BLaER1 (cell line): ENCODE data around the gene EIF4A2.
"Not testable (repeated sequence)": the region's sequence is repeated elsewhere in the genome, so short reads cannot be mapped to it uniquely, and the experiment has no call there.

Experiments
- H3K27ac ChIP-seq: shearing (Covaris generic); formaldehyde crosslinking; 2 replicates; pipeline ENCODE4 v1.8.1; 2022
- H3K27me3 ChIP-seq: shearing (Covaris generic); formaldehyde crosslinking; 2 replicates; pipeline ENCODE4 v1.8.1; 2022
- H3K36me3 ChIP-seq: shearing (Covaris generic); formaldehyde crosslinking; 2 replicates; pipeline ENCODE4 v1.8.1; 2022
- H3K4me1 ChIP-seq: shearing (Covaris generic); formaldehyde crosslinking; 2 replicates; pipeline ENCODE4 v1.8.1; 2022
- H3K4me2 ChIP-seq: shearing (Covaris generic); formaldehyde crosslinking; 2 replicates; pipeline ENCODE4 v1.8.1; 2022
- H3K4me3 ChIP-seq: shearing (Covaris generic); formaldehyde crosslinking; 2 replicates; pipeline ENCODE4 v1.8.1; 2022
- H3K9ac ChIP-seq: shearing (Covaris generic); formaldehyde crosslinking; 2 replicates; pipeline ENCODE4 v1.8.1; 2022
- H3K9me3 ChIP-seq: shearing (Covaris generic); formaldehyde crosslinking; 2 replicates; pipeline ENCODE4 v1.8.1; 2022
- H4K20me1 ChIP-seq: shearing (Covaris generic); formaldehyde crosslinking; 2 replicates; pipeline ENCODE4 v1.8.1; 2022
- Cebpa-rat ChIP-seq: shearing (Covaris generic); IDR thresholded peaks from 2 replicates; pipeline ENCODE4 v1.8.1; 2022

Gene EIF4A2

GRCh38 chr3:186818956-186819355 is 35.6 kb downstream of the EIF4A2 start:
- no peak overlapping the region for H3K4me3 ChIP-seq
- no peaks in the 10 kb centered on the region; the same call in 1 of the 2 replicates for H3K4me1 ChIP-seq
- peaks cover 1% of the 10 kb centered on the region for H3K27me3 ChIP-seq
- no peaks in the 10 kb centered on the region for H4K20me1 ChIP-seq
- no peak for TF ChIP-seq Cebpa-rat
- H3K9me3 ChIP-seq = no peaks in the 10 kb centered on the region
- no peak overlapping the region for H3K9ac ChIP-seq
- H3K36me3 ChIP-seq = no peaks in the 10 kb centered on the region
- H3K4me2 ChIP-seq = no peak overlapping the region
- no peak overlapping the region for H3K27ac ChIP-seq

- peaks cover 29% of the 10 kb centered on the region for H3K27me3 ChIP-seq
- H3K4me2 ChIP-seq = no peak overlapping the region
- peaks cover 15% of the 10 kb centered on the region for H4K20me1 ChIP-seq
- no peak overlapping the region for H3K4me3 ChIP-seq
- no peak for TF ChIP-seq Cebpa-rat
- H3K9ac ChIP-seq = no peak overlapping the region
- H3K36me3 ChIP-seq = no peaks in the 10 kb centered on the region
- peaks cover 26% of the 10 kb centered on the region for H3K4me1 ChIP-seq
- no peak overlapping the region for H3K27ac ChIP-seq
- H3K9me3 ChIP-seq = no peaks in the 10 kb centered on the region
Measured at GRCh38 chr3:186821429-186822387, 38.3 kb downstream of the EIF4A2 start.

GRCh38 chr3:186822388-186822759 is 39.0 kb downstream of the EIF4A2 start:
- not testable (repeated sequence) for H3K9ac ChIP-seq
- peaks cover 33% of the 10 kb centered on the region for H3K27me3 ChIP-seq

GRCh38 chr3:186823386-186823785 is 40.0 kb downstream of the EIF4A2 start:
- H3K4me3 ChIP-seq = no peak overlapping the region
- no peak overlapping the region for H3K4me2 ChIP-seq
- TF ChIP-seq Cebpa-rat = no peak

More at GRCh38 chr3:186822388-186822759, 39.0 kb downstream of the EIF4A2 start:
- H3K4me3 ChIP-seq, H3K9me3 ChIP-seq, H3K27ac ChIP-seq, H3K4me2 ChIP-seq, H3K36me3 ChIP-seq: not testable (repeated sequence)
- peaks cover 15% of the 10 kb centered on the region for H4K20me1 ChIP-seq
- H3K4me1 ChIP-seq = peaks cover 26% of the 10 kb centered on the region

GRCh38 chr3:186824430-186825139 is 41.2 kb downstream of the EIF4A2 start:
- H3K9me3 ChIP-seq = no peaks in the 10 kb centered on the region
- H3K4me1 ChIP-seq = peaks cover 26% of the 10 kb centered on the region
- no peak overlapping the region for H3K27ac ChIP-seq
- H3K4me2 ChIP-seq = 0 out of 2 replicates have a peak overlapping the region, but pooled peaks have one; percentile 98
- H3K27me3 ChIP-seq = peaks cover 55% of the 10 kb centered on the region
- no peak overlapping the region for H3K4me3 ChIP-seq
- H4K20me1 ChIP-seq = peaks cover 15% of the 10 kb centered on the region
- H3K9ac ChIP-seq = no peak overlapping the region
- no peak for TF ChIP-seq Cebpa-rat
- no peaks in the 10 kb centered on the region for H3K36me3 ChIP-seq

More at GRCh38 chr3:186823386-186823785, 40.0 kb downstream of the EIF4A2 start:
- peaks cover 43% of the 10 kb centered on the region for H3K27me3 ChIP-seq
- H4K20me1 ChIP-seq = peaks cover 15% of the 10 kb centered on the region
- no peak overlapping the region for H3K27ac ChIP-seq
- no peak overlapping the region for H3K9ac ChIP-seq
- H3K36me3 ChIP-seq = no peaks in the 10 kb centered on the region
- peaks cover 26% of the 10 kb centered on the region for H3K4me1 ChIP-seq
- H3K9me3 ChIP-seq = no peaks in the 10 kb centered on the region

- H3K4me3 ChIP-seq = peak overlapping the region; percentile 12; the same call in 1 of the 2 replicates
- H3K36me3 ChIP-seq = no peaks in the 10 kb centered on the region
- peaks cover 15% of the 10 kb centered on the region for H4K20me1 ChIP-seq
- no peak overlapping the region for H3K27ac ChIP-seq
- no peak for TF ChIP-seq Cebpa-rat
- peaks cover 26% of the 10 kb centered on the region for H3K4me1 ChIP-seq
- peaks cover 63% of the 10 kb centered on the region for H3K27me3 ChIP-seq
- no peak overlapping the region for H3K9ac ChIP-seq
- no peaks in the 10 kb centered on the region for H3K9me3 ChIP-seq
- H3K4me2 ChIP-seq = peak overlapping the region; percentile 98
Measured at GRCh38 chr3:186825294-186825821, 42.0 kb downstream of the EIF4A2 start.

- peaks cover 15% of the 10 kb centered on the region for H4K20me1 ChIP-seq
- H3K36me3 ChIP-seq = no peaks in the 10 kb centered on the region
- H3K4me3 ChIP-seq = peak overlapping the region; percentile 79
- H3K4me1 ChIP-seq = peaks cover 26% of the 10 kb centered on the region
- no peak for TF ChIP-seq Cebpa-rat
- H3K9ac ChIP-seq = no peak overlapping the region
- peak overlapping the region; percentile 98 for H3K4me2 ChIP-seq
- no peak overlapping the region for H3K27ac ChIP-seq
- no peaks in the 10 kb centered on the region for H3K9me3 ChIP-seq
- H3K27me3 ChIP-seq = peaks cover 63% of the 10 kb centered on the region
Measured at GRCh38 chr3:186825872-186826409, 42.6 kb downstream of the EIF4A2 start.

GRCh38 chr3:186826410-186826975 is 43.1 kb downstream of the EIF4A2 start:
- no peak for TF ChIP-seq Cebpa-rat
- H3K27ac ChIP-seq = no peak overlapping the region
- no peaks in the 10 kb centered on the region for H3K36me3 ChIP-seq
- H3K4me2 ChIP-seq = peak overlapping the region; percentile 98
- H3K9ac ChIP-seq = peak overlapping the region; percentile 84; the same call in 1 of the 2 replicates
- peaks cover 15% of the 10 kb centered on the region for H4K20me1 ChIP-seq
- H3K9me3 ChIP-seq = no peaks in the 10 kb centered on the region
- peaks cover 26% of the 10 kb centered on the region for H3K4me1 ChIP-seq
- peaks cover 63% of the 10 kb centered on the region for H3K27me3 ChIP-seq
- H3K4me3 ChIP-seq = peak overlapping the region; percentile 79
